ENCODE measurements around the gene PLCB4.
"Not testable (repeated sequence)": the region's sequence is repeated elsewhere in the genome, so short reads cannot be mapped to it uniquely, and the experiment has no call there.

Gene PLCB4

GRCh38 chr20:9368893-9369292, 300.0 kb downstream of the PLCB4 start:
- TF ChIP-seq CTCF (IDR thresholded peaks at IDR 0.05; ENCODE audit: low read depth, low read length, missing control alignments), result no peak
- DNase-seq, result no peak
- H3K4me3 ChIP-seq (ENCODE audit: low read depth, low read length), result no peak overlapping the region
- no peaks in the 10 kb centered on the region for H3K27me3 ChIP-seq (replicated peaks)
- in situ Hi-C loops (cut with HindIII; ENCODE audit: low pct_ligation_motif_present, low sequenced_read_pairs), result loop anchor here (25.0 kb wide), 1 partner anchor 607 kb away; no protein-coding TSS in a partner anchor
- no peaks in the 10 kb centered on the region for H3K36me3 ChIP-seq (replicated peaks)
- H3K27ac ChIP-seq, result no peak overlapping the region

- no peaks in the 10 kb centered on the region for H3K36me3 ChIP-seq (replicated peaks)
- H3K27ac ChIP-seq, result no peak overlapping the region
- DNase-seq, result no peak
- H3K4me3 ChIP-seq (ENCODE audit: low read depth, low read length), result no peak overlapping the region
- no peaks in the 10 kb centered on the region for H3K27me3 ChIP-seq (replicated peaks)
- TF ChIP-seq CTCF (IDR thresholded peaks at IDR 0.05; ENCODE audit: low read depth, low read length, missing control alignments), result no peak
- in situ Hi-C loops (cut with HindIII; ENCODE audit: low pct_ligation_motif_present, low sequenced_read_pairs), result loop anchor here (25.0 kb wide), 1 partner anchor 607 kb away; no protein-coding TSS in a partner anchor
Measured at GRCh38 chr20:9369557-9369956, 300.7 kb downstream of the PLCB4 start.

GRCh38 chr20:9374072-9374471, 305.2 kb downstream of the PLCB4 start:
- Histone ChIP-seq H3K27ac (no peak overlapping the region), H3K4me3 (ENCODE audit: low read depth, low read length) (no peak overlapping the region), H3K36me3 (replicated peaks) (no peaks in the 10 kb centered on the region), H3K27me3 (replicated peaks) (no peaks in the 10 kb centered on the region)
- in situ Hi-C loops (cut with HindIII; ENCODE audit: low pct_ligation_motif_present, low sequenced_read_pairs), result loop anchor here (25.0 kb wide), 1 partner anchor 612 kb away; no protein-coding TSS in a partner anchor
- no peak for DNase-seq
- TF ChIP-seq CTCF (IDR thresholded peaks at IDR 0.05; ENCODE audit: low read depth, low read length, missing control alignments), result no peak

- H3K27ac ChIP-seq, result no peak overlapping the region
- in situ Hi-C loops (cut with HindIII; ENCODE audit: low pct_ligation_motif_present, low sequenced_read_pairs), result loop anchor here (25.0 kb wide), 1 partner anchor 612 kb away; no protein-coding TSS in a partner anchor
- DNase-seq, result no peak
Measured at GRCh38 chr20:9374480-9374879, 305.6 kb downstream of the PLCB4 start.

GRCh38 chr20:9375221-9375681, 306.4 kb downstream of the PLCB4 start:
- no peak overlapping the region for H3K27ac ChIP-seq
- TF ChIP-seq CTCF (IDR thresholded peaks at IDR 0.05; ENCODE audit: low read depth, low read length, missing control alignments), result no peak
- DNase-seq, result no peak
- H3K27me3 ChIP-seq (replicated peaks), result no peaks in the 10 kb centered on the region
- in situ Hi-C loops (cut with HindIII; ENCODE audit: low pct_ligation_motif_present, low sequenced_read_pairs), result no loop called here
- H3K4me3 ChIP-seq (ENCODE audit: low read depth, low read length), result no peak overlapping the region
- H3K36me3 ChIP-seq (replicated peaks), result no peaks in the 10 kb centered on the region

More at GRCh38 chr20:9374480-9374879, 305.6 kb downstream of the PLCB4 start:
- no peak for TF ChIP-seq CTCF (IDR thresholded peaks at IDR 0.05; ENCODE audit: low read depth, low read length, missing control alignments)
- H3K36me3 ChIP-seq (replicated peaks), result no peaks in the 10 kb centered on the region
- no peaks in the 10 kb centered on the region for H3K27me3 ChIP-seq (replicated peaks)
- H3K4me3 ChIP-seq (ENCODE audit: low read depth, low read length), result no peak overlapping the region

GRCh38 chr20:9377007-9377406, 308.1 kb downstream of the PLCB4 start:
- TF ChIP-seq CTCF (IDR thresholded peaks at IDR 0.05; ENCODE audit: low read depth, low read length, missing control alignments), result no peak
- no peak overlapping the region for H3K27ac ChIP-seq

GRCh38 chr20:9385345-9386310, 316.7 kb downstream of the PLCB4 start:
- H3K4me3 ChIP-seq (ENCODE audit: low read depth, low read length); H3K27ac ChIP-seq; in situ Hi-C loops (cut with HindIII; ENCODE audit: low pct_ligation_motif_present, low sequenced_read_pairs); DNase-seq; H3K36me3 ChIP-seq (replicated peaks); H3K27me3 ChIP-seq (replicated peaks): not testable (repeated sequence)

More at GRCh38 chr20:9377007-9377406, 308.1 kb downstream of the PLCB4 start:
- Histone ChIP-seq H3K4me3 (ENCODE audit: low read depth, low read length) (no peak overlapping the region), H3K27me3 (replicated peaks) (no peaks in the 10 kb centered on the region), H3K36me3 (replicated peaks) (no peaks in the 10 kb centered on the region)
- DNase-seq, result no peak
- in situ Hi-C loops (cut with HindIII; ENCODE audit: low pct_ligation_motif_present, low sequenced_read_pairs), result no loop called here
